GM19463 (cell line): ENCODE data around the gene VAMP2.

Experiments used
- ATAC-seq: cut with Tn5 transposase; IDR thresholded peaks from one replicate; pipeline ENCODE4 v1.9.1; 2021; ENCODE audit warnings: mild to moderate bottlenecking, moderate library complexity; ENCODE audit not compliant: unreplicated experiment

VAMP2 gene

DNA sequence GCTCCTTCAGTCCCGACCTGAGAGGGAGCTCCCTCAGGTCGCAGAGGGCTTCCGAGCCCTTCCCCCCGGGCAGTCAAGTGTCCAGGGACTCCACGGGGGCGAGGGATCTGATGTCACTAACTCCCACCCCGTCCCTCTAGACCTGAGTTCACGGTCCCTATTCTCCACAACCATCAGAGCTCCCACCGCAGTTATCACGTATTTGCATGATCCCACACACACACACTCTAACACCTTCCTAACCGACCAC lies 6.8 kb downstream of the VAMP2 start:
- ATAC-seq, result no peak

- no peak for ATAC-seq
Measured at GRCh38 chr17:8155231-8155995, 7.3 kb downstream of the VAMP2 start.

- no peak for ATAC-seq
Measured at GRCh38 chr17:8154608-8155155, 8.1 kb downstream of the VAMP2 start.

GRCh38 chr17:8153957-8154607 lies 8.7 kb downstream of the VAMP2 start:
- no peak for ATAC-seq

DNA sequence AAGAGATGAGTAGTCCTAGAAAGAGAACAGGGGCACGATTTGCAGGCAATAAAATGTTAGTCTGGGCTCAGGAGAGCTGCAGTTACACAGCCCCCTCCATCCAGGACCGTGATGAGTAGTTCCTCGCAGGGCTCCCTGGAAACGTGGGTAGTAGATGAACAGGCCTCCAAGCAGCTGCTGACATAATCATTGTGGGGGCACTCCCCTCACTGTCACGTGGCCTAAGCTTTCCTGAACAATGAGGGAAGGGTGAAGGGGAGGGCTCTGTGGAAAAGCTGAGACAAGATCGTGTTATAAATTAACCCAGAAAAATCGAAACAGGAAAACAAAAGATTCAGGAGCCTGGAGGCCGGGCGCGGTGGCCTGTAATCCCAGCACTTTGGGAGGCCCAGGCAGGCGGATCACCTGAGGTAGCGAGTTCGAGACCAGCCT lies 9.2 kb downstream of the VAMP2 start:
- ATAC-seq, result no peak

GRCh38 chr17:8153031-8153451 lies 9.7 kb downstream of the VAMP2 start:
- ATAC-seq, result no peak

DNA sequence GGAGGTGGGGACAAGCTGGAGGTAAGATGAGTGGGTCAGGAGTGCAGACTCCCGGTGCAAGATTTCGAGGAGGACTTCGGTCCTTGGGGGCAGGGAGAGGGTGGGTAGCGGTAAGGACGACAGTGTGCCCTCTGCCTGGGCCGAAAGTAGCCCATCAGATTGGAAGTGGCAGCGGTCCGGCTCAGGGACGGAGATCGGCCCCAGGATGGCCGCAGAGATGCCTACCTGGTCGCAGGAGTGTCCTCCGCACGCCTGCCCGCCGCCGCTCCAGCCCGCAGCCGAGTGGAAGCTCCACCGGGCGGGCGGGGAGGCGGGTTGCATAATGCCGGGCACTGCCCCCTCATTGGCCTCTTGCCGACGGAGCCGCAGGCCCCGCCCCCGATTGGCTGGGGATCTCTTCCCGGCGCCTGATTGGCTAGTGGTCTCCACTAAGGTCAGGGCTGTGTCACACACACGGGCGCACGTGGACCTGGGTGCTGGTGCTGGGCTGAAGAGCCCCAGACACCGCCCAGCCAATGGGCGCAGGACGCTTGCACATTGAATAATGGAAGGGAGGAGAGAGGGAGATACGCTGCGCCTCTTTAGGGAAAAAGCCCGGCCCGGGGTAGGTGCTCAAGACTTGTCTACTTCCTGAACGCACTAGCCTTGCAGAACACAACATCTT lies 10.5 kb downstream of the VAMP2 start, which contains the start of gene PER1:
Gene PER1, minus strand, starts transcription at position 293 of the 664 bp plus-strand sequence. CDS start 1,698 bp downstream, outside the sequence.
- ATAC-seq, result no peak

DNA sequence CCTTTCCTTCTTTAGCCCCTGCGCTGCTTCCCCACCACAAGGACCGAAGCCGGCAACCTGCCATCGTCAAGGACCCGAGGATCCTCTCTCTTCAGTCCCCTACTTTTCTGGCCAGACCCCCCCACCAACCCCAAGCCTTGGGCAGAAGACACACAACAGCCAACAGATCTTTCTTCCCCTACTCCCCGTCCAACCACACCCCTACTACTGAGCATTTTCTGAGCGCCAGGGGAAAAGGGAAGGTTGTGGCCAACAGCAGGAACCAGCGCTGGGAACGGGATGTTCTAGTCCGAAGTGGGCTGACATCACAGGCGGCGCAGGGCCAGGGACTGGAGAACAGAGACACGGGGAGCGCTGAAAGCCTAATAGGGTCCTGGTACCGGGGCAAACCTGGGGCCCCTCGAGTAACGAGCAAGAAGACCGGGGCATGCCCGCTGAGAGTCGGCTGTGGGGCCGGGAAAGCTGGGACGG lies 11.1 kb downstream of the VAMP2 start:
- no peak for ATAC-seq

GRCh38 chr17:8151120-8151640 lies 11.6 kb downstream of the VAMP2 start:
- peak; percentile 34 for ATAC-seq

- no peak for ATAC-seq
Measured at GRCh38 chr17:8150194-8151119, 12.3 kb downstream of the VAMP2 start.

- ATAC-seq, result no peak
Measured at GRCh38 chr17:8149419-8150193, 13.1 kb downstream of the VAMP2 start.

DNA sequence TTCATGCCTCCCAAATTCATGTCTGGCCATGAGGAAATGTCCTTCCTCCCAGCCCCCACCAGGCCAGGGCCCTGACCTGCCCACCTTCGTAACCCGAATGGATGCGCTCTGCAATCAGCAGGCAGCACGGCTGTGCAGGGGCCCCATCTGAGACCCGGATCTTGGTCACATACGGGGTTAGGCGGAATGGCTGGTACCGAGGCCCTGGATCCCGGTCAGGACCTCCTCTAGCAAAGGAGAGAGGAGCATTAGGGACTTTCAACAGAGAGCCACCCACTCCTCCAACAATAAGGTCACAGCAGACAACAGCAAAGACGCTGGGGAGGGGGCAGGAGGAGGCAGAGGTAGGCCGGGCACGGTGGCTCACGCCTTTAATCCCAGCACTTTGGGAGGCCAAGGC lies 14.2 kb downstream of the VAMP2 start:
- no peak for ATAC-seq

DNA sequence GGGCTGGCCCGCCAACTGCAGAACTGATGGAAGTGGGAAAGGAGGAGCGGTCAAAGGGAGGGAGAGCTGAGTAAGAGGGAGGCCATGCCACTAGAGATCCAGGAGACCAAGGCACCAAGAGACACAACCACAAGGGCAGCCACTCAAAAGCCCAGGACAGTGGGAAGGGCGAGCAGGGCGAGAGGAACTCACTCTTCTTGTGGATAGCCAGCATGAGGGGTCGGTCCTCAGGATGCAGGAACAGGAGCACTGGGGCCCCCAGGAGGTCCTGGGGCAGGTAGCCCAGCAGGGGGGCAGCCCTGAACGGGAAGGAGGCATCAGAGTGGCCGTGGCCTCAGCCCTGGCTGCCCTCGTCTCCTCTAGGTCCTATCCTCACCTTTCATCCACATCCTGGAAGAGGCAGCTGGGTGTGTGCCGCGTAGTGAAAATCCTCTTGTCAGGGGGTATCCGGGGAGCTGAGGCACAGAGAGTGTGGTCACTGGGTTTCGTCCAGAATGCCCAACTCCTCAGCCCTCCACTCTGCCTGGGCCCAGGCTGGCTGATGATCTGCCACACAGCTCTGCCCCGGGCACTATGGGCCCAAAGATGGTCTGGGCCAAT lies 14.8 kb downstream of the VAMP2 start:
- ATAC-seq, result no peak

GRCh38 chr17:8147141-8147804 lies 15.5 kb downstream of the VAMP2 start:
- no peak for ATAC-seq

DNA sequence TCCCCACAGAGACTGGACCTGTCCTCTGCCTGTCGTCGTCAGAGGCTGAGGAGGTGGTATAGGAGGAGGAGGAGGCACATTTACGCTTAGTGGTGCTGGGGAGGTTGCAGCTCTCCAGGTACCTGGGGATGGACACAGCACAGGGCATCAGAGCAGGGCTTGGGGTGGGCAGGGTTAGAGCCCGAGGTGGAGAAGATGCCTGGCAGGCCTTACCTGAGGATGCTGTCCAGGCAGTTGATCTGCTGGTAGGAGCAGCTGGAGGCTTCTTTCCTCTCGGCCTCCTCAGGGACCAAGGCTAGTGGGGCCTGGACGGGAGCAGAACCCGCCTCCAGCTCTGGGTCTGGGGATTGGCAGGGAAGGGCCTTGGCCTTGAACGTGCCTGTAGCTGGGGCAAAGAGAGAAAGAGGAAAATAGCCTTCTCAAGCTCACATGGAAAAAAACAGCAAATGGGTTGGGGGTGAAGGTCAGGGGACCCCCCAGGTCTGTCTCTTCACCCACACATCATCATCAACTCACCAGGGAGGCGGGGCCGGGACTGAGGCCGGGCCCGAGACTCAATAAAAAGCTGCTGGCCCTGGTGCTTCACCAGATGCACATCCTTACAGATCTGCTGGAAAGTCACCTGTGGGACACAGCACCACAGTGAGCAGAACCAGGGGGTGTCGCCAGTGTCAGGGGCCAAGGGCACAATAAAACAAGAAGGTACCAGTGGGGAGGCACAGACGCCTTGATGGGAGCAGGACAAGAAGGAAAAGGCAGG lies 16.2 kb downstream of the VAMP2 start:
- no peak for ATAC-seq

DNA sequence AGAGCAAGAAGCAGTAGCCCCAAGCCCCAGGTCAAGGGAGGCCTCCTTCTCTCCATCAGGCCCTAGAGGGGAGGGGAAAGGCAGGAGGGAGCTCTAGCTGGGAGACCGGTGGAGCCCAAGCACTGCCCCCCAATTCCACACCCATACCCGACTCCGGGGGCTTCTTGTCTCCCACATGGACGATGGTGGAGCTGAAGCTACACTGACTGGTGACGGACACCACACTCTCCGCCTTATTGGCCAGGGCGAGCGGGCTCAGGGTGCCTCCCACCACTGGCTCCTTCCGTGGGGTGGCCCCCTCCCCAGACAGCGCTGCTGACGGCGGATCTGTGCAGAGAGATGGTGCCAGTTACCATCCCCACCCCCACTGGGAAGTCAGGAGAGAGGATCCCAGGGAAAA lies 16.9 kb downstream of the VAMP2 start:
- ATAC-seq, result no peak

DNA sequence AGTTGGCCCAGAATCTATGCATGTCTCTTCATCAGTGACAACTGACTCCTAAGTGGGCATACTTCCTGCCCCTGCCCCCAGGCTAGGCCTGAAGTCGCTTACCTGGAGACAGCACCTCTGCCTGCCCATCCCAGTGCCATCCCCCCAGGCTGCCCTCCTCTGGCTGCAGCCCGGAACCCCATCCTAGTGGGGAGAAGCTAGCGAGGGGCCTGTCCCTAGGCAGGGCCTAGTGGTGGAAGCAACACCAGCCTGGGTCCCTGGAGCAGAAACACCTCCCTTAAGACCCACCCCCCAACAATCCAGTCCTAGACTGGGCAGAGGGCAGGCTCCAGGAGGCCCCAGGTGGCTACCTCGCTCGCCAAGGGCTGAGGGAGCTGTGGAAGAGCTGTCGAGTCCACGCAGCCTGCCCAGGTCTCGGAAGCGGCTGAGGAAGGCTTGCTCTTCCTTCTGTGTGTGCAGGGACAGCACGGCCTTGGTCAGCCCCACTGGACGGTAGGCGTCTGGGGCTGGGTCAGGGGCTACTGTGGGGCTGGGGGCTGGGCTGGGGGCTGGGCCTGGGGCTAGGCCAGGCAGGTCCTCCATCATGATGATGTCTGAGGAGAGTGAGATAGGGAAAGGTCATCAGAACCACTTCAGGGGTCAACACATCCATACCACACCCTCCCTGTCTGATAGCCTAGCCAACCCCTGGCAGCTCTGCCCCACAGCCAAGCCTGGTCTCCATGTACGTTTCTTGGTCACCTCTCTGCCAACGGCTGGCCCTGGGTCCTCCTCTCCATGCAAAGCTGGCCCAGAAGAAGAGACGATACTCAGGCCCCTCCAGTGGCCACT lies 18.1 kb downstream of the VAMP2 start:
- no peak for ATAC-seq
